Stimulated activated CD8-positive, alpha-beta memory T cell treated with anti-CD3 and anti-CD28 coated beads, Interleukin-4, amount 100 ng/mL, for 24 hours (primary cell): ENCODE measurements around the gene GRM7.

Source experiments
- DNase-seq: peaks from one replicate; pipeline ENCODE4 v3.0.0-alpha.2; 2020; ENCODE audit warnings: low read depth

Gene GRM7

GRCh38 chr3:7658294-7658693 lies 797.4 kb downstream of the GRM7 start:
- no peak for DNase-seq

DNA sequence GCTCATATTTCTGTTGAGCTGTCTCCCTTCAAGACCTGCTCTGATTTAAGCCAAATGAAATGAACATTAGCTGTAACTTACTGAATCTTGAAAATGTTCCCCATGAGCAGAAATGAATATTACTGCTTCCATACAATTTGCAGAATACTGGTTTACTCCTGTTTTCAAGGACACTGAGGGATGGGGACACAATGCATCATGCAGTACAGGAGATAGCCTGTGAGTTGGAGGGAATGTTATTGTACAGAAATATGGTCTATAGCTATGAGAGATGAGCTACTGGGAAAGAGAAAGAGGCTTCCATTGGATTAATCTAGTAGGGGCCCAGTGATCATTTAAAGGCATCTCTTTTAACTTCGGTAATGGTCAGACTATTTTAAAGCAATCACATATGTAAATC lies 798.2 kb downstream of the GRM7 start:
- no peak for DNase-seq

DNA sequence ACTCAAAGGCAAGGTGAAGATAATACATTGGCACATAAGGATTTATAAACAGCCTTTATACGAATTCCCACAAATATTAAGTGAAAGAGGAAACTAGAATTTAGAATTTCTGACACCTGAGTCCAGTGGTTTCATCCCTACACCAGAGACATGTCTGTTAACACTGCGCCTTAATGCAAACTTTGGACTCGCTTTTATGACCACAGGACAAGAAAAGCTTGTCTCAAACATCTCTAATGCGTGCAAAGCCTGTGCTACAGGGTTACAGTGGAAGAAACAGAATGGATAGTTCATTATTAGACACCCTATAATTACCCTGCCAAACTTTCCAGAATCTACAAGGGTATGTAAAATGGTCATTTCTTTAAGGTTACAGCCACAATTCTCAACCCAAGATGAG lies 802.9 kb downstream of the GRM7 start:
- no peak for DNase-seq

DNA sequence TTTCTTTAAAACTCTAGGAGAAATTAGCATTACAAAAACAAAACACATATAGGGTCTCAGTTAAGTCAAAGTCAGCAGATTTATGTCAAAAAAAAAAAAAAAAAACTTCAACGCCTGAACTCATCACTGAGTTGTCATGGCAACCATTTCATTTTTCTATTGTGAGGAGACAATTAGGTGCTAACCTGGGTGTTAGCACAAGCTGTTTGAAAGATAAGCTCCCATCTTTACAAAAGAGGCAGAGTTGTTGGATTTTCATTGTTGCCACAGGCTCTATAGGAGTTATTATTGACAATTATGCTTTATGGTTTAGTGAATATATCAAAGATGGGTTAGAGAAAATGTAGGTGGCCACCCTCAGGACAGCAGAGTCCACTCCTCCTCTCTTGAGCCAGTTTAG lies 806.9 kb downstream of the GRM7 start:
- DNase-seq: no peak

DNA sequence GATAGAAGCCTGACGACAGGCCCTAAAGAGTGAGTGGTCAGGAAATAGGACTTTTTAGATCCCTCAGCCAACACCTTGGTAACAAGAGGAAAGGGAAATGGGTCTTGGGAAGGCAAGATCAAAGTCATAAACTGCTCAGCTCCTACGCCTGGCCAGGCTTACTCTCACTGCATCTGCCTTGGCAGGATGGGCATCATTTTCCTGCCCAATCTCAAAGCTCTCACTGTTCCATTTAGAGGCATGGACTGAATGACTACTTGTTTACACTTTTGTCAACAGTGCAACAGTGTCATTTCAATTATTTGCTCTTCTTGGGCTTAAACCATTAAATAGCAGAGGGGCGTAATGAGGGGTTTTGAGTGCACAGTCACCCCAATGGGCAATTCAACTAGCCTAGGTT lies 808.7 kb downstream of the GRM7 start:
- no peak for DNase-seq

- no peak for DNase-seq
Observed at GRCh38 chr3:7678521-7678920, 817.6 kb downstream of the GRM7 start.

- no peak for DNase-seq
Observed at GRCh38 chr3:7682822-7683229, 821.9 kb downstream of the GRM7 start.

DNA sequence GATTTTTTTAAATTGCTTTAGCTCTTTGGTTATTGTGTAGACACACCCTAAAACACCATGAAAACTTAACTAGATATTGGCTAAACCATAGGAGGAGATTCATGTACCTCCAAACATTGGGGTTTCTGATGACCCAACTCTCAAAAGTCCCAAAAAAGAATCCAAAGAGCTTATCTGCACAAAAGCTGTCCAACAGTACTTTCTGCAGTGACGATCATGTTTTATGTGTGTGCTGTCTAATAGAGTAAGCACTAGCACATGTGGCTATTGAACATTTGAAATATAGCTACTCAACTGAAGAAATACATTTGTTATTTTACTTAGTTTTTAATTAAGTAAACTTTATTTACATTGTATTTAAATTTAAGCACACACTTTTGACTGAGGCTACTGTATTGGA lies 822.5 kb downstream of the GRM7 start:
- DNase-seq: no peak

GRCh38 chr3:7684182-7684715 lies 823.3 kb downstream of the GRM7 start:
- DNase-seq: no peak

DNA sequence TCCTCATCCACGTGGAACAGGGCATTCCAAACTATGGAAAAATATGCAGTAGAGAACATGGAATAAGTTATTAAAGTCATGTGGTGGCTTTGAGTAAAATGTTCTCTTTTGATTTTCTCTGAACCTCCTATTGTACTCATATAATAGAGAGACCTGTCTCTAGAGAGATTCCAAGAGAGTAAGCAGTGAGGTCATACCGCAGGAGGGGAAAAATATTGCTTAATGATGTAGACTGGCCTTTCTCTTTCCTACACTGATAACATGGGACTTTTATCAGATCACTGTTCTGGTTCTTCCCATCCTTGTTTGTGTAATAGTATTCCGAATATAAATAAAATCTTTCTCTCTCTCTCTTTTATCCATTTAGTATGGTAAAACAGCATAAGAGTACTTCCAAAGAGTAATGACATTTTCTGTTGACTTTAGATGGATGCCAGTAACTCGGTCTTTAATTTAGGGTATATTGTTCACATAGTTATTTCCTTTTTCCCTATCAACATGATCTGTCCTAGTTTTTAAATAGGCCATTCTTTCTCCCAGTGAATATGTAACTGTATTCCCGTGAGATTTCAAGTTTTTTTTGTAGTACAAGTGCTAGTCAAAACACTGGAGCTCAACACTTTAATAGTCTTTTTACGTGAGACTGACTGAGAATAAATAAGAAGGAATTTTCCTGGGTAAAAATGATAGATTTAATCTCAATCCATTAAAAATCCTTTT lies 826.7 kb downstream of the GRM7 start:
- no peak for DNase-seq

GRCh38 chr3:7692866-7693265 lies 832.0 kb downstream of the GRM7 start:
- no peak for DNase-seq

GRCh38 chr3:7693976-7694375 lies 833.1 kb downstream of the GRM7 start:
- DNase-seq: no peak

GRCh38 chr3:7695049-7695448 lies 834.1 kb downstream of the GRM7 start:
- DNase-seq: no peak

DNA sequence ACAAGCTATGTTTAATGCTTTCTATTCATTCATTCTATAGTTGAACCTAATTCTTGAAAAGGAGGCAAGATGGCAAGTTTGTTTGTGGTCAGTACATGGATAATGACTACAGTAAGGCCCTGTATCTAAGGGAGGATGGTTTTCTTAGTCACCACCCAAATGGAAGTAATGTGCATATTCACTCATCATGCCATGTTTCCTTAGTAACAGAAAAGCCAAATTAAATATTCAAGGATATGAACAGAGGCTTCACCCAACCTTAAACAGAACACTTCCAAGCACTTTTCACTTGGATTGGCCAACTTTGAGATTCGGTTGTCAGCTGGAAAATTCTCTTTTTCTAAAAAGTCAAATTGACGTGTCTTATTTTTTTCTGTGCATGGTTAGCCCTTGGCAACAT lies 835.4 kb downstream of the GRM7 start:
- no peak for DNase-seq

- DNase-seq: no peak
Observed at GRCh38 chr3:7697548-7697947, 836.6 kb downstream of the GRM7 start.

DNA sequence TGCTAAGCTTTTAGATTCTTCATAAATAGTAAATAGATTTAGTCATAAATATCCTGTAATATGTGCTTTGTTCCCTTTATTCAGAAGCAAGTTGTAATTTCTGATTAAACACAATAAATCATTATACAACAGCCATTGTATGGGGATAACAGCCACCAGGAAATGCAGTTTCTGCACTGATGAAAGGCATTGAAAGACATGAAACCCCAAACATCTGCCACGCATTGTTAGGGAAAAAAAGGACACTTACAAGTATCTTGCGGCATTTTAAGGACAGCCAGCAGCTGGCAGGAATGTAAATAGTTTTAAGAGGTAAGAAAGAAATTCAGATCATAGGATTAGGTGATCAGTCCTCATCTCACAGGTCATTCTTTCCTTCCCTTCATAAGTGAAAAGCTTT lies 839.6 kb downstream of the GRM7 start:
- no peak for DNase-seq

DNA sequence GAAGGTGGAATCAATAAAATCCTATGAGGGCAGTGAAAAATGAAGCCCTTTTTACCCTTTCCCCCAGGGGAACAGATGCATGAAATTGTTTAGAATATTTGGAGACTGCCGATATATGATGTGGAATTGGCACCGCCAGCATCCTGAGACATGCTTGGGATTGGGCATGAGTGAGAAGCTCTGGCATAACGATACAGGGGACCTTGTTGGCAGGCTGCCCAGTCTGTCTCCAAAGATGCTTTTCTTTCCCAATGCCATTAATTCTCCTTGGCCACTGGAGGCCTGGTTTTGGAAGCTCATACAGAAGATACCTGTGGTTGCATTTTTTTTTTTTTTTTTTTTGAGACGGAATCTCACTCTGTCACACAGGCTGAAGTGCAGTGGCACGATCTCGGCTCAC lies 840.1 kb downstream of the GRM7 start:
- DNase-seq: no peak

GRCh38 chr3:7707187-7707586 lies 846.3 kb downstream of the GRM7 start:
- no peak for DNase-seq

DNA sequence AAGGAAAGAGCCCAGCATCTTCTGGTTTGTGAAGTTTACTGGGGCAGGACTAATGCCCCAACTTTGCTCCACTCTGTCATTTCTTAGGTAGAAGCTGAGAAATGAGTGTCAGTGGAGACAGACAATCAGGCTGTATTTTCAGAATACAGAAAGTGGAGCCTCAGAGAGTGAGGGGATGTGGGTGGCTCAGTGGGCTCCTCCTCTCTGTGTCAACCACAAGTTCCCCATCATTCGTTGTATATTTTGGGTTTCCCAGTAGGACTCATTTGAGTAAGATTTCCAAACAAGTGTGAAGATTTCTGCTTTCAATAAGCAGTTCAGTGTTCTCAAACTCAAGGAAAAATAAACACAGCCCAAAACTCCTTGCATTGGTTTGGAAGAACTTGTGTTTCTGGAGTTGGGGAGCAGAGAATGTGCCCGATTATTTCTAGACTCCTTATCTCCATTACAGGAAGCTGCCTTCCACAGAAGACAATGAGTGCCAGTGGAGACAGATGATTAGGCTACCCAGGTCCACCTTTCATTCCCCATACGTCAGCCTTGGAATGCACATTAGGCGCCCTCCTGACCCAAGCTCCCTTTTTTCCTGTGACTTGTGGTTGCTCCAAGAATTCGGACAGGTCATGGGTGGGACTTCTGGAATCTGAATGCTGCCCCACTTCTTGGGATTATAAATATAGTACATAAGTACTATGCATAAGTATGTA lies 848.6 kb downstream of the GRM7 start:
- no peak for DNase-seq

- DNase-seq: no peak
Observed at GRCh38 chr3:7710284-7710683, 849.4 kb downstream of the GRM7 start.

- no peak for DNase-seq
Observed at GRCh38 chr3:7713724-7714123, 852.8 kb downstream of the GRM7 start.

DNA sequence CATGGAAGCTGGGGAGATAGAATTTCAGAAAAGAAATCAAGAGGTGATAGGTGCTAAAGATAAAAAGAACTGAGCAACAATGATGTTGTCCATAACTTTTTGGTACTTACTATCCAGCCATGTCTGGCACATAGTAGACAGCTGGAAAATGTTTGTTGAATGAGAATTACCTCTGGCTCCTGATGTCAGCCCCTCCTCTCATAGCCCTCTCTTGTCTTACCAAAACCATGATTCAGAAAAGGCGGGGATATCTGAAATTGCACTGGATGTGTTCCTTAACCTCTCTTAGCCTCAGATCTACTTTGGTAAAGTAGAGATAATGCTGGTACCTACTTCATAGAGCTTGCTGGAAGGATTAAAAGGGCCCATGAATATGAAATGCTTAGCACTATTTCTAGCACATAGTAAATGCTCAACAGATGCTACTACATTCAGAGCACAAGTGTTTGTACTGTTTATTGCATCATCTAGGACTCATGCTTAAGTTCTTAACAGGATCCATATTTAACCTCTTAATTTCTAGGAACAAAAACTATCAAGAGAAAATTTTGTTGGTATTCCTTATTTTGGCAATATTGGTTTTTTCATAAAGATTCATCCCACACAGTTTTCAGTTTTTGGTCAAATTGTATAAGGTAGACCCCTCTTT lies 859.9 kb downstream of the GRM7 start:
- no peak for DNase-seq

DNA sequence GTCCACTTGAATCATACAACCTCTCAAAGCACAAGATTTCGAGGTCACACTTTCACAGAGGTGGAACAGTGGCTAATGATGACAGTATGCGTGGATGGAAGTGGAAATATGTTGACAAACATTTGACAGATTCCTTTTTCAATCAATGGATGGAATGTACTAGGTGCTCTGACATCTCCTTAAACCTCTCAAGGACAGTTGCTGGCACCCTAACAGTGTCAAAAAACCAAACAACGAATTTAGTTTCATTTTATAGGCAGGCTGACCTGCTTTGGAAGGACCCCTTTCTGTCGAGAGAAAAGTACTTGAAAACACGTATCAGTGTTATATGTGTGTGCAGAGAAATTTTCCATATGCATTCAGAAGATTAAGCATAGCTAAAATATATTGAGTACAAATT lies 861.0 kb downstream of the GRM7 start:
- no peak for DNase-seq
